NCI-H82 treated with DMSO at 0.1 percent for 48 hours (cell line): ENCODE measurements around the gene SLC39A11.
"Not testable (repeated sequence)": the region's sequence is repeated elsewhere in the genome, so short reads cannot be mapped to it uniquely, and the experiment has no call there.

ENCODE experiments used
- DNase-seq: peaks from one replicate; lab custom pipeline; 2025; ENCODE audit not compliant: unreplicated experiment; lab: John Stamatoyannopoulos, UW

Gene SLC39A11

DNA sequence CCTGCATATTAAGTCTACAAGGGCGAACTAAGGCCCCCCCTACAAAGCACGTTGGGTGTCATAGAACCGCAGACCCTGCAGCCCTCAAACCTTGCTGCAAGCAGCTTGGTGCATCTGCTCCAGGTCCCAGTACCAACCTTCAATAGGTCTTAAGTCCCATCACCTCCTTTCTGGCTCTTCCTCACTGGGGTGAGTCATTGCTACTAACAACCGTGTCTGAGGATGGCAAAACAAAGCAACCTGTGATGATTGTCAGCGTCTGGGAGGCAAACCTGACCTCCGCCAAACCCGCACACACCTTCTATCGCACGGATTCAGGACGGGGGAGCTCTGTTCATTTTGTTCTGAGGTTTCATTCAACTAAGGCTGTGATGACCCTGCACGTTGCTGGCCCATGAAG lies 138.9 kb downstream of the SLC39A11 start:
- DNase-seq, result no peak

DNA sequence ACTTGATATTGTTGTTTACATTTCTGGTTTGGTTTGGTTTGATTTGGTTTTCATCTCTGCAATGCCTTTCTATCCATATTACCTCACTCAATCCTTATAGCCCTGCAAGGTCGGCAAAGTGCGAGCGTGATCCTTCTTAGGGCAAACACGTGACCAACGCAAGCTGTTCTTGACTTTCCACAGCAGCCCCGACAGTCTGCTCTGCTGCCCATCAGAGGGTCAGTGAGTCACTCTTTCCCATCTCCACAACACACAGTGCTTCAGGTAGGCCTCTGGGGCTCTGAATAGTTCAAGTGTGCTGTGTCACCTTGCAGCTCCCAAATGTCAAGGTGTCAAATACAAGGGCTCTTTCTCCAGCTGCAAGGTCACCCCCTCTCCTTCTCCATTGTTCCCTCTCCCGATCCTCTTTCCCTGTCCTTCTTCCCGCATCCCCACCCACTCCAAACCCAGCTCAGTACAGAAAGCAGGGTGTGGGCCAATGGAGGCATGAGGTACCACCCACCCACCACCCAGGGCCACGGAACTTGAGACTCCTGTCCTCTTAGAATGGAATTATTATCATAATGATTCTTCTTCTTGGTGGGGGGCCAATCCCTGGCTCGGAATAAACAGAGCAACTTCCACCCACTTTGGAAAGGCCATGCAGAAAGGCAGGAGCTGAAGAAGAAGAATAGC lies 139.7 kb downstream of the SLC39A11 start:
- DNase-seq, result peak; percentile 93

DNA sequence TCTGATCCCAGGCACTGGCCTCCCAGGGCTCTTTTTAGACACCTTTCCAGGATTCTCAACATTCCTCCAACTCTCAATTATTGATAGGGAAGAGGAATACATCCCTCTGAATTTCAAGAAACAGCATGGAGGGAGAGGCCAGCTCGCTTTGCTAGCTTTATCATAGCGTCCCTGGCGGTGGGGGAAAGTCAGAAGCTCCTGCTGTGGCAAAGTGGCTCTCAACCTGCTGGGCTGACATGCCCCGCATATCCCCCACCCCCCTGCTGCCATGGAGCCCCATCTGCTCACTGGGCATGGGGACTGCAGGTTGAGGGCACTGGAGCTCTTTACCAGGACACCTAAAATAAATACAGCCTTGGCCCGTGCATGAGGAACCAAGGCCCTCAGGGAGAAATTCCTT lies 140.3 kb downstream of the SLC39A11 start:
- DNase-seq, result peak; percentile 90

DNA sequence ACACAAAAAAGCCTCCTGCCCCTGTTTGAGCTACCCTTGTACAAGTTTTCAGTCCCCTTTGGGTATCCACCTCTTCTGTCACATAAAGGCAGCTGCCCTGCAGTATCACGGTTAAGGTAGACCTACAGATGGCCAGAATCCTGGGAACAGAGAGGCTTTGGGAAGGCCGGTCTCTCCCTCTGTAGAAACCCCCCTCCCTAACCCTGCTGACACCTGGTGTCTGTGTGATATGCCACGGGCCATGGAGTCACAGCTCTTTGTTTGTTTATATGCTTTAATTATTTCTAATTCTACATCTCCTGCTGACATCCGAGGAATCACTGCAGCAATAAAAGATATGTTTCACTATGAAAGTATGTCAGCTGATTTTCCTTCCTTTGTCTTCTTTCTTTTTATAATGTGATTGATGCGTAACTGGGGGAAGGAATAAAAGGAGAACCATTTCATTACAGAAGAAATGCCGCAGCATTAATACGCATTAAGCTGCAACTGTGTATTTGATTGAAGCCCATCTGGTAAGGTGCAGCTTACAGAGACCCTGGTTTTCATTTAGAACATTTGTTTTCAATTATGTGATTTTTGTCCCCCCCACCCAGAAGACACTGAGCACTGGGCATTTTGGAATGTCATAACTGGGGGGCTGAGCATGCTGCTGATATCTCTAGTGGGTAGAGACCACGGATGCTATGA lies 142.1 kb downstream of the SLC39A11 start:
- peak; percentile 95 for DNase-seq

DNA sequence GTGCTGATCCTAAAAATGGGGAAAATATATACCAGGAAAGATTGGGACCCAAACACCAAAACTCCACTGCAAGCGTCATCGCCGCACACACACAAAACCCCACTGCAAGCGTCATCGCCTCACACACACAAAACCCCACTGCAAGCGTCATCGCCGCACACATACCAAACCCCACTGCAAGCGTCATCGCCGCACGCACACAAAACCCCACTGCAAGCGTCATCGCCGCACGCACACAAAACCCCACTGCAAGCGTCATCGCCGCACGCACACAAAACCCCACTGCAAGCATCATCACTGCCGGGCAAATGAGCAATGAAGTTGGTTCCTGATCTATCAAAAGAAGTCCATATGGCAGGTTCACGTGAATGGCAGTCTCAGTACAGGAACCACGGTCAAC lies 144.4 kb downstream of the SLC39A11 start:
- no peak for DNase-seq

DNA sequence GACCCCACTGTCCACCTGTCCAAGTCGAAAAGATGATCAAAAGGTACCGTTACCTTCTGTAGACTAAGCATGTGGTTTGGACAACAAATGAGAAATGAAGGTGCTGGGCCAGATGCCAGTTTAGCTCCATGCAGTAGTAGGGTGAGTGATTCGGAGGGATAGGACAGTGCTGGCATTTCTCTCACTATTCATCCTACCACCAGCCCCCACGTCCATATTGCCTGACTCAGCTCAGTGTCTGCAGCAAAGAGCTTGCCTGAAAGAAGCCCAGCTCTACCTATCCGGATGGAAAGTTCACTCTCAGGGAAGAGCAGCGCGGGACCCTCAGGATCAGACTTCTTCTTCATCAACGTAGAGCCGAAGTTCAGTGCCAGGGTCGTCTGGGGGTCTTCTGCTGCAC lies 145.0 kb downstream of the SLC39A11 start:
- no peak for DNase-seq

DNA sequence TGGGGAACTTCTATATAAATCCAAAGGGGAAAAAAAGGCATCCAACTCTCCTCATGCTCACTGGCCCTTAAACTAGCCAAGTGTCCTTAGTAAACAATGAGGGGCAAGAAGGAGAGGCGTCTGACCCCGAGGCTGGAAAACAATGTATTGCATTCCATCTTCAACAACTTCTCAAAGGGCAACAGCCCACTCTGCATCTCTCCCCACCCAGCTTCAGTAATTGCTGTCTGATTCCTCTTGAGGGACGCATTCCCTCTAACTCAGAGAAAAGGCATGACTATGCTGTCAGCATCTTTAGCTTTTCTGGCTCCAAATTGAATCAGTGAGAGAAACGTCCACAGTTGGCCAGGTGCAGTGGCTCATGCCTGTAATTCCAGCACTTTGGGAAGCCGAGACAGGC lies 145.8 kb downstream of the SLC39A11 start:
- DNase-seq, result no peak

DNA sequence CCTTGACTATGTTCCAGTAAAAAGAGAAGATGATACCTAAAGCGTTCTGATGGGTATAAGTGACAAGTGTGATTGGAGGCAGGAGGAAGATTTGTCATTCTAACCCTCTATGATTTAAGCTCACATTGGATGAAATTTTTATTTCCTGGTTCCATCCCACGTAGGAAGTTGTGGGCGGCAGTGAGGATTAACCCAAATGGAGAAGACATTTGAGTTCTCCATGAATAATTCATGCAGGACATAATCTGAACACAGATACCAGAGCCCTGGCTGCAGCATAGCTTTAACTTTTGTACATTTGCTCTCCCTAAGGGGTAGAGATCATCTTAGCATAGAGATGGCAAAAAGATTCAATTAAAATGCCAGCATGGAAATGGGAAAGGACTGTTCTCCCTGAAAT lies 146.3 kb downstream of the SLC39A11 start:
- no peak for DNase-seq

DNA sequence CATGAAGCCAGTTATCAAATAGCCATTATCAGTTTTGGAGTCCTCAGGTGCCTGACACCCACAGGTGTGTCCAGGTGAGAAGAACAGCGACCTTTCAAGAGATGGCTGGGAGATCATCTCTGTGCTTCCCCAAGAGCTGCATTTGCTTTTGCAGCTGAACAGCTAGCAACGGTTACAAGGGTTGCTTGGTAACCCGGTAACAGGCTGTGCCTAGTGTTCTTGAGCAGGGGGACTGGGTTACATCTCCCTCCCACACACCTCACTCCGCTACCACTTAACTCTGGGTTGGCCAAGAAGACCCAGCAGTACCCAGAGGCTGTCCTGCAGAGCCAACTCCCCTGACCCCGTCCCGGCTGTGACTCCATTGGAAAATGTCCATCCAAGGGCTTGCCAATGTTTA lies 147.0 kb downstream of the SLC39A11 start:
- DNase-seq, result no peak

DNA sequence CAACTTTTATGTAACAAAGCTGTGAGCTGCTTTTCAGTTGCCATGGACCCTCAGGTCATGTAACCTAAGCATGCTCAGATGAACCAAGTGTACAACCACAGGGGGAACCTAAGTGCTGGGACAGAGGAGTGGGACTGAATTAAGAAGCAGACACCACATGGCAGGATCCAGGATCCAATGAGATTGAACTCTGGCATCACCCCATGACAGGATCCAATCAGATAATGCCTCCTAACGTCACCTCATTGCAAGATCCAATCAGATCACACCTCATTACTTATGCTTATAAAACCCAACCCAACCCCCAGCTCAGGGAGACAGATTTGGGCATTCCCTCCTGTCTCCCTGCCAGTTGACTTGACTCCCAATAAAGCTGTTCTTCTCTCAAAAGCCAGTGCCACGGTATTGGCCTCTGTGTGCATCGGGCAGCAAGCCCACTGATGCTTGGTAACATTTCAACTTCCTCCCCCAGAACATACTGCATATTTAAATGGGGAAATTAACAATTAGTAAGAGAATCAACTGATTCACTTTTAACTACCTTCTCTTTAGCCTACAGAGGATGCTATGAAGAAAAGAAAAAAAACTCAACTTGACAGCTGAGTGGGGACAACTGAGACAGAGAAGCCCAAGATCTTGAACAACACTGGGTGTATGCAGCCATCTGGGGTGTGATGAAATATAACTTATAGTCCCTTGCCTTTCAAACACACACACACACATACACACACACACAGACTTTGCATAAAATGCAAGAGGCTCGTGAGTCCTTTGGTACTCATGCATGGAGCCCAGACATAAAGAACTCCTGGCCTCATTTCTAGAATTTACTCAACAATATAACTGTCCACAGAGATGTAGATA lies 148.4 kb downstream of the SLC39A11 start:
- peak; percentile 99 for DNase-seq

DNA sequence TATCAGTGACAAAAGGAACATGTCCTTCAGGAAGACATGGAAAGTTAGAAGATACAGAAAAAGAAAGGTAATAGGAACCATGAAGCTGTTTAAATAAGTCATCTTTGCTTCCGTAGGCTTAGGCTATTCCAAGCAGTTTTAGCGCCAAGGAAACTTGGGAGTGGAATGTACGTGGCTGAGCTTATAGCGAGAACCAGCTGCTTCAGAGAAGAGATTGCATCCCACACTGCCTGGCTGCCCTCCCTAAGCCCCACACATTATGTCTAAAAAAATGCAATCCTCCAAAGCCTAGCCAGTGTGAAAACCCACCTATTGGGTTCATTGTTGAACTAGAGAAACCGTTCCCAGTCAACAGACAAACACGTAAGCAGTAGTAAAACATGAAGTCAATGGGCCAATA lies 149.9 kb downstream of the SLC39A11 start:
- DNase-seq, result peak; percentile 76

DNA sequence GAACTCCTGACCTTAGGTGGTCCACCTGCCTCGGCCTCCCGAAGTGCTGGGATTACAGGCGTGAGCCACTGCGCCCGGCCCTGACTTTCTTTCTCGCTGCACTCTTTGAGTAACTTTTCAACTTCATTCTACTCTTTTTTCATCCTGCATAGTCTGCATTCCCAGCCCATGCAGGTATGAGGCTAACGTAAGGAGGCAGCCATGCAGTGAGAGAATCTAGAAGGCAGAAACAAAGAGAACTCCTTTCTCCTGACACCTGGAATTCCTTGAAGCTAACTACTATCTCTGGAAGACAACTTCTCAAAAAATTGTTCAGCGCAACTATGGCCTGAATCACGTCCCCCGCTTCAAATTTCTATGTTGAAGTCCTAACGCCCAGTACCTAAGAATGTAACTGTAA lies 152.0 kb downstream of the SLC39A11 start:
- DNase-seq, result no peak

DNA sequence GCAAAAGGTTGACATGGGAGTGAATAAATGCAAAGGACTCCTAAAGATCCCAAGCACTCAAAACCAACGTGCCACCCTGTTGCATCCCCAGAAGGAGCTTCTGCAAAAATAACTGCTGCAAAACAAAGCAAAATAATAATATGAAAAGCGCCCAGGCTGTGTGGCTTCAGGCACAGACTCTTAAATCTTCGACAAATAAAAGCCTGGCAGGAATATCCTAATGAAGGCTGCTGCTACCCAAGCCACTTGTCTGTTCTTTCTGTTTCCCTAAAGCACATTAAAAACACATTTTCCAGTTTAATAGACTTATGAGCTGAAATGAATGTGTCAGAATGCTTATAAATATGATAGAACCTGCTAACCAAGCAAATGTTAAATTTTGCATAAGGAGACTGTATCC lies 154.0 kb downstream of the SLC39A11 start:
- no peak for DNase-seq

DNA sequence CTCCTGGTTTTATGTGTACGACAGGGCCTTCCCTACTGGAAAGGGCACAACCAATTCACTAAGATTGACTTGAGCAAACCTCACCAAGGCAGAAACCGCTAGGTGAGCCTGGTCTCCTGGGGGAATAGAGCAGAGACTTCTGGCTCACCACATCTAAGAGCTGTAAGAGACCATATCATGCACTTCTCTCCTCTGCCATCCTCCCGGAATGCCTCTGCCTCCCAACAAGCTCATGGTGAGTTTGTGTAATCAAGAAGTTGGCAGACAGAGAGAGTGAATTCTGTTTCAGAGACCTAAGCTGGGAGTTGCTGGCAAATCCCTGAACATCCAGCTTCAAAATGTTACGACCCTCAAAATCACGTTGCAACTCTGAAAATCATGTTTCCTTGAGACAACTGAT lies 154.8 kb downstream of the SLC39A11 start:
- no peak for DNase-seq

DNA sequence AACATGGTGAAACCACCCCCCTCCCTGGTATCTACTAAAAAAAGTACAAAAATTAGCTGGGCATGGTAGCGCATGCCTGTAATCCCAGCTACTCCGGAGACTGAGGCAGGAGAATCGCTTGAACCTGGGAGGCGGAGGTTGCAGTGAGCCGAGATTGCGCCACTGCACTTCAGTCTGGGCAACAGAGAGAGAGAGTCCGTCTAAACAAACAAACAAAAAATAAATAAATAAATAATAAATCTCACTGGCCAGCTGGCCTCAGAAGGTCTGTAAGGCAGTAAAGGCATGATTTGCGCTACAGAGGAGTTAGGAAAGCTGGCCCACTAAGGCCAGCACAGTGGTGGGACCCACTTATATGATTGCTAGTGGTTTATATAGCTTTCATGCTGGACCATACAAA lies 155.2 kb downstream of the SLC39A11 start:
- DNase-seq, result not testable (repeated sequence)

DNA sequence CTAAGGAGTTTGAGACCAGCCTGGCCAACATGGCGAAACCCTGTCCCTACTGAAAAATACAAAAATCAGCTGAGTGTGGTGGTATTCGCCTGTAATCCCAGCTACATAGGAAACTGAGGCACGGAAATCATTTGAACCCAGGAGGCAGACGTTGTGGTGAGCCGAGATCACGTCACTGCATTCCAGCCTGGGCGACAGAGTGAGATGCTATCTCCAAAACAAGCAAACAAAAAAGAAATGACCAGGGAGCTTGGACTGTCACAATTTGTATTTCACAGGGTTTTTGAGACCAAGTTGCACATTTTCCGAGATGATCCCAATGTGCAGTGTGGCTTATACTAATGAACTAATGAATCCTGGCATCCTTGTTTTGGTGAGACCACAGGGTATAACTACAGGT lies 156.5 kb downstream of the SLC39A11 start:
- DNase-seq, result no peak

DNA sequence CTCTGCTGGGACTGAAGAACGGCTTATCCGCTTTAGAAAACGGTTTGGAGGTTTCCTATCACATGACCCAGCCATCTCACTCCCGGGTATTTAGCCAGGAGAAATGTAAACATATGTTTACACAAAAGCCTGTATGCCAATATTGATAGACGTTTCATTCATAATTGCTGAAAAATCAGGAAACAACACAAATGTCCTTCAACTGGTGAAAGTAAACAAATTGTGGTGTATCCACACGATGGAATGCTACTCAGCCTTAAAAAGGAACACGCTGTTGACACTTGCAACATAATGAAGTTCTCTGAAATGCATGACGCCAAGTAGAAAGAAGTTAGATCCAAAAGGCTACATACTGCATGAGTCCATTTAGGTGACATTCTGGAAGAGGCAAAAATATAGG lies 157.6 kb downstream of the SLC39A11 start:
- DNase-seq, result no peak

DNA sequence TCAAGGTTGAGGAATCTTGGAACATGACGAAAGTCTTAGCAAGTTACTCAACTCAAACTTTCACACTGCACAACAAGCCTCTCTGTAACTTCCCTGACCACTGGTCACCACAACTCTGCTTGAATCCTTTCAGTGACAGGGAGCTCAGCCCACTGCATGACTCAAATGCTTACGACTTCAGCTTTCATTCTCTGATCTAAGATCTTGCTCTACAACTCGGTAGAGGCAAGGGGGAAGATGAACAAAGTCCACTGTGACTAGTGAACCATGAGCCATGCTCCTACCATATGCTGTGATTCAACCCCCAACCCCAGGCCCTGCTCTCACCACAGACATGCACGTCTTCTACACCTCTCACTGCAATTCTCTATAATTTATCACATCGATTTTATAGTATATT lies 160.9 kb downstream of the SLC39A11 start:
- no peak for DNase-seq

DNA sequence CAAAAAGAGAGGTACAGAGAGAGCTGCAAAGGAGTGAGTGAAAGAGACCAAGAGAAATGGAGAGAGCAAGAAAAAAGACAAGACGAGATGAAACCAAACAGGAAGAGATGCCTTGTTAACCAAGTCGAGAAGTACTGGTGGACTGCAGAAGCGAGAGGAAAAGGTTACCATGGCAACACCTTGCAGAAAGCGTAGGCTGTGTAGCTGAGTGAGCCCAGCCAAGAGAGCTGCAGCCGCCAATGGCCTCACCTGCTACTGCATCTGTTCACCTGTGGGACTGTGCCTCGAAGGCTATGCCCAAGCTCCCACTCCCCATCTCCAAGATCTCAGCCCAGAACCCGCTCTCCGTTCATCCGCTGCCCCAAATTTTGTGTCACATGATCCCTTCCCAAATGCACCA lies 161.3 kb downstream of the SLC39A11 start:
- no peak for DNase-seq

DNA sequence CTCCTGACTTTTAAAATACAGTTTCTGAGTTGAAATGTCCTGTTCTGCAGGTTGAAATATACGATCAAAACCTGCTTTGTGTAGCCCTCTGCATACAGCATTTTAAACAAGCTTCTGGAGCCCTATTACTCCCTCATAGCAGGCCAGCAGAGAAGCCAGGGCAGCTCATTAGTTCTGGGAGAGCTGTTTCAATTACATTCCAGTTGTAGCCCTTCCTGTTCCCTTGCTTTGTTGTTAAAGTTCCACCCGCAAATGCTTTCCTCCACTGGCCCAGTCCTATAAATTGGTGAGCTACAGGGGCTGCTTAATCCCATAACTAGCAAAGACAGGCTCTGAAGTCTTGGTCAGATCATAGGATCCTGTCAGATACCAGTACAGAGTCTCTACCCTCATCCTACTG lies 162.5 kb downstream of the SLC39A11 start:
- DNase-seq, result no peak

DNA sequence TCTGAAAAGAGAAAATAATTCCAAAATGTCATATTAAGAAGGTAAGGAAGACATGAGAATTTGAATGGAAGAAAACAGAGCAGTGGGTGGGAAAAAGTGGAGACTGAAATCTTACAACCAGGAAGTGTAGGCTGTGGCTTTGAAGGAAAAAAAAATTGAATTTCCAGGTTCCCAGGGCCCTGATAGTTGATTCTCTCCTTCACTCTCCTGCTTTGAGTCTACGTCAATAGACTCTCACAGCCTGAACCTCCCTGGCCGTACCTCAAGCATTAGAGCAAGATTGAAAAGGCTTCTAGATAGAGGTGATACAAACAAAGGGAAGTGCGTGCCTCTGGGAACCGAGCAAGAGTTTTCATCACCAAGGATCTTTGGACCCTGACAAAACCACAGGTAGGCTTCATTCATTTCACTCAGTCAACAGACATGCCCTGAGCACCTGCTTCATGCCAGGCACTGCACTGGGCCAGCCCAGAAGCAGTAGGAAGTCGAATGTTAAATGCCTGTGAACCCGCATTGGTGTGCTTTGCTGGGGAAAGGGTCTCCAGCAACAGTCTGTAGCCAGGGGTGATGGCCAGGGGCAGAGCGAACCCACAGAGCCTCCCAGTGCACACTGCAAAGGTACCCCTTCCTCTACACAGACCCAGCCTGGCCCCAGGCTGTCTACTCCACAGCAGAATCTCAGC lies 163.9 kb downstream of the SLC39A11 start:
- no peak for DNase-seq
